Dendritic cell treated with granulocyte-macrophage colony-stimulating factor and Interleukin-4, amounts not matched to agents 40 ng/mL and 50 ng/mL, for 4 days (primary cell): Measurements from ENCODE around the gene NKAIN2.
"Not testable (repeated sequence)": the region's sequence is repeated elsewhere in the genome, so short reads cannot be mapped to it uniquely, and the experiment has no call there.

Experiments
- H3K27ac Mint-ChIP-seq: one replicate; pipeline ENCODE4 v1.8.0; 2022; ENCODE audit warnings: mild to moderate bottlenecking, mixed read lengths
- H3K27me3 Mint-ChIP-seq: one replicate; pipeline ENCODE4 v1.8.0; 2022; ENCODE audit warnings: mild to moderate bottlenecking, mixed read lengths
- H3K36me3 Mint-ChIP-seq: one replicate; pipeline ENCODE4 v1.8.0; 2022; ENCODE audit warnings: low read depth, mixed read lengths
- H3K4me1 Mint-ChIP-seq: one replicate; pipeline ENCODE4 v1.8.0; 2022; ENCODE audit warnings: low read depth, mixed read lengths
- H3K4me3 Mint-ChIP-seq: one replicate; pipeline ENCODE4 v1.8.0; 2022; ENCODE audit warnings: mild to moderate bottlenecking, moderate library complexity, mixed read lengths
- H3K9me3 Mint-ChIP-seq: one replicate; pipeline ENCODE4 v1.8.0; 2022; ENCODE audit warnings: mixed read lengths
- intact Hi-C: fragments of 100-400 bp; cut with micrococcal nuclease; formaldehyde crosslinking; loops from one replicate; pipeline ENCODE4 v1.15.0; 2022

The NKAIN2 gene

DNA sequence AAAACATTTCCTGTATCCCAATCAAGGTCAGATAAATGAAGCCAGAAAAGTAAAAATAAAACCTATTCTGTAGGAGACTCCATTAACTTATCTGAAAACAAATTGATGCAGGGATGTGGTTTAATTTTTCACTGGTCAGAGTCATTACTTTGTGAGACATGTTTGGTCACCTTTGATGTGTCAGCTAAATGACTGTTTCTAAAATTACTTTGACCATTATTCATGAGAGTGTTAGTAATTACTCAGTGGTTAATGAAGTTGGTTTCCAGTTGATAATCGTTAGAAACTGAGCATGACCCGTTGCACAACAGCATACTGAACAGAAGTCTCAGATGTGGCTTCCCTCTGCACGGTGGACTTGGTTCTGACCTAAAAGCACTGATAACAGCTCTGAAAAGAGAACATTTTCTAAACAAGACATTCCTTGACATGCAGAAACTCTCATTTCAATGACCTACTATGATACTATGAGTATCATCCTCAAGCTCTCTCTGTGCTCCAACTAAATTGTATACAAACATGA is 748.1 kb downstream of the NKAIN2 start:
- Mint-ChIP-seq H3K36me3 (no peaks in the 10 kb centered on the region), H3K27me3 (no peaks in the 10 kb centered on the region), H3K27ac (no peak overlapping the region), H3K9me3 (no peaks in the 10 kb centered on the region), H3K4me3 (no peak overlapping the region), H3K4me1 (peaks cover 1% of the 10 kb centered on the region)
- intact Hi-C loops: no loop called here

GRCh38 chr6:124557873-124558272 is 754.2 kb downstream of the NKAIN2 start:
- H3K27ac Mint-ChIP-seq: no peak overlapping the region
- intact Hi-C loops: no loop called here
- H3K4me3 Mint-ChIP-seq: no peak overlapping the region
- no peaks in the 10 kb centered on the region for H3K27me3 Mint-ChIP-seq
- H3K9me3 Mint-ChIP-seq: peaks cover 6% of the 10 kb centered on the region
- no peaks in the 10 kb centered on the region for H3K36me3 Mint-ChIP-seq
- H3K4me1 Mint-ChIP-seq: no peaks in the 10 kb centered on the region

DNA sequence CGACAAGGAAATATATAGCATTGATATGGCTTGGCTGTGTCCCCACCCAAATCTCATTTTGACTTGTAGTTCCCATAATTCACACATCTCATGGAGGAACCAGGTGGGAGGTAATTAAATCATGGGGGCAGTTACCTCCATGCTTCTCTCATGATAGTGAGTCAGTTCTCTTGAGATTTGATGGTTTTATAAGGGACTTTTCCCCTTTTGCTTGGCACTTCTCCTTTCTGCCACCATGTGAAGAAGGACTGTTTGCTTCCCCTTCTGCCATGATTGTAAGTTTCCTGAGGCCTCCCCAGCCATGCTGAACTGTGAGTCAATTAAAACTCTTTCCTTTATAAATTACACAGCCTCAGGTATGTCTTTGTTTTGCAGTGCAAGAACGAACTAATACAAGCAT is 756.4 kb downstream of the NKAIN2 start:
- intact Hi-C loops, H3K4me3 Mint-ChIP-seq, H3K27me3 Mint-ChIP-seq, H3K27ac Mint-ChIP-seq, H3K36me3 Mint-ChIP-seq, H3K4me1 Mint-ChIP-seq: not testable (repeated sequence)
- H3K9me3 Mint-ChIP-seq: peaks cover 21% of the 10 kb centered on the region

DNA sequence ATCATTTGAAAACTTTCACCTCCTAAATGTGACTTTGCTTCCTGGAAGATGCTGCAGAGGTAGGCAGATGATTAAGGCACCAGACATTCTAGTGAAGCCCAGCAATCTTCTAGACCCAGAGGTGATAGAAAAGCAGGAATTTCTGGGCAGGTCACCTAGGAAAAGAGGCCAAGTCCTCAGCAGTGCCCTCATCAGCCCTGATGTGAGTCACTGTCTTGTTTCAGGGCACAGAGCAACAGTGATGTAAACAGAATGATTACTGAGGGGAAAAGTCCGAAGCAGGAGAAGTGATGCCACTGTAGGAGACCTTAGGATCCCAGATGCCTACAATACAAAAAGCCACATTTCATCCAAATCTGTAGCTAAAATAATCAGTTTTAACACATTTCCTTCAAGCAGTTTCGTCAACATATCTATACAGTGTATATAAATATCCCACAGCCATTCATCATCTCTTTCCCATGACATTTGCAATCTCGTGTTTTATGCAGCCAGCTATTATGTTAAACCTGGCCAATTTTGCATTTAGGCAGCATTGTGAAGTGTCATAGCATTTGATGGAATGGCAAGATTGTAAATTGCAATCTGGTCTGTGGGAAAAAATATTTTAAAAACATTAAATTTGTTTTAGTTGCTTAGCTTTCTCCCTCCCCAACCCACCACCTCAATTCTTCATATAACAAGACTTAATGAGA is 757.4 kb downstream of the NKAIN2 start:
- Mint-ChIP-seq H3K36me3 (no peaks in the 10 kb centered on the region), H3K27me3 (no peaks in the 10 kb centered on the region), H3K4me1 (no peaks in the 10 kb centered on the region), H3K9me3 (peaks cover 21% of the 10 kb centered on the region), H3K4me3 (no peak overlapping the region), H3K27ac (no peak overlapping the region)
- intact Hi-C loops: no loop called here

DNA sequence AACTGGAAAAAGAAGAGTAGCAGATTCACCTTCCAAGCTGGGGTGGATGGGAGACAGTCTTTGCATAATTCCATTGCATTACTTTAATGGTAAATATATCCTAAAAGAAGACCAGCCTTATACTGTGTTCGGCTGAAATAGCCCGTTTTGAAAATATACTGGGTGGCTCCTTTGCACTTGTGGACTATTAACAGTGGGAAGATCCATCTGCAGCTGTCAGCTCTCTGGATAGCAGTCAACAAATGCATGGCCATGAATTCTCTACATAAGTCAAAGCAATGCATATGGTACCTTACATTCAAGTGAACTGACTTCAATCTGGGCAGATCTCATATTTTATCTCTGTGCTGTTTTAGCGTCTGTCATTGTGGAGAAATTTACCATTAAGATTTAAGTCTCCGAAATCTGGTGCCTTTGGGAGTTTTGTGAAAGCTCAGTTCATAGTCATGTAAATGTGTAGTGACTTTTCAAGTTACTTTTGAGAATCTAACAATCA is 758.0 kb downstream of the NKAIN2 start:
- intact Hi-C loops: no loop called here
- Mint-ChIP-seq H3K4me3 (no peak overlapping the region), H3K27me3 (no peaks in the 10 kb centered on the region), H3K27ac (no peak overlapping the region), H3K36me3 (no peaks in the 10 kb centered on the region), H3K9me3 (peaks cover 21% of the 10 kb centered on the region), H3K4me1 (no peaks in the 10 kb centered on the region)

GRCh38 chr6:124564125-124564524 is 760.5 kb downstream of the NKAIN2 start:
- H3K36me3 Mint-ChIP-seq, H3K4me1 Mint-ChIP-seq, intact Hi-C loops, H3K4me3 Mint-ChIP-seq, H3K27me3 Mint-ChIP-seq, H3K27ac Mint-ChIP-seq: not testable (repeated sequence)
- peaks cover 25% of the 10 kb centered on the region for H3K9me3 Mint-ChIP-seq

GRCh38 chr6:124567401-124567800 is 763.7 kb downstream of the NKAIN2 start:
- H3K27ac Mint-ChIP-seq: no peak overlapping the region
- peaks cover 52% of the 10 kb centered on the region for H3K9me3 Mint-ChIP-seq
- no peaks in the 10 kb centered on the region for H3K4me1 Mint-ChIP-seq
- H3K27me3 Mint-ChIP-seq: no peaks in the 10 kb centered on the region
- H3K4me3 Mint-ChIP-seq: no peak overlapping the region
- H3K36me3 Mint-ChIP-seq: no peaks in the 10 kb centered on the region
- intact Hi-C loops: no loop called here

DNA sequence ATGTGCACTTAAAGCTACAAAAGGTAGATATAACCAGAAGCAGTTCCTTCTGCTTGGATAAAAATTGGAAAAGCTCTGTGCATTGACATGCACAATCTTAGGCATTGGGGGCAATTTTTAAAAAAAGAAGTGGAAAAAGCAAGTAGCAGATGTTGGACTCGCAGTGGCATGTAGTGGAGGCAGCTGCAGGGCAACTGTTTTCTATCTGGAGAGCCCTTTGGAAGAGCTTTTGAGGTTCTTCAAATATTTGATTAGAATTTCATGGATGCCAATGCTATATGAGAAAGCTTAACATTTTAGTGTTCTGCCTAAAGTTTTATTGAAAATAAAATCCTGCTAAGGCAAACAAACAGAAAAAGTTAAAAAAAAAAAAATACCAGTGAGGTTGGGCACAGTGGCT is 770.3 kb downstream of the NKAIN2 start:
- no peaks in the 10 kb centered on the region for H3K27me3 Mint-ChIP-seq
- no peak overlapping the region for H3K4me3 Mint-ChIP-seq
- no peak overlapping the region for H3K27ac Mint-ChIP-seq
- H3K36me3 Mint-ChIP-seq: no peaks in the 10 kb centered on the region
- peaks cover 35% of the 10 kb centered on the region for H3K9me3 Mint-ChIP-seq
- intact Hi-C loops: no loop called here
- H3K4me1 Mint-ChIP-seq: peaks cover 6% of the 10 kb centered on the region

DNA sequence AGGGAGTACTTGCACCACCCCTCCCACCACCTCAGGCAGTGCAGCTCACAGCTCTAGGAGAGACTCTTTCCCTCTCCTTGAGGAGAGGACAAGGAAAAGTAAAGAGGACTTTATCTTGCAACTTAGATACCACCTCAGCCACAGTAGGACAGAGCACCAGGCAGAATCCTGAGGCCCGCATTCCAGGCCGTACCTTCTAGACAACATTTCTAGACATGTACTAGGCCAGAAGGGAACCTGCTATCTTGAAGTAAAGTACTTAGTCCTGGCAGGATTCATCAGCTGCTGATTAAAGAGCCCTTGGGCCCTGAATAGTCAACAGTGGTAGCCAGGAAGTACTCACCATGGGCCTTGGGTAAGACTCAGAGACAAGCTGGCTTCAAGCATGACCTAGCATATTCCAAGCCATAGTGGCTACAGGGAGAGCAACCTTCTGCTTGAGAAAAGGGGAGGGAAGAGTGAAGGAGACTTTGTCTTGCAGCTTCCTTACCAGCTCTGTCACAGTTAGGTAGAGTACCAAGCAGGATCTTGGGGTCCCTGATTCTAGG is 774.1 kb downstream of the NKAIN2 start:
- intact Hi-C loops: no loop called here
- no peak overlapping the region for H3K27ac Mint-ChIP-seq
- H3K4me3 Mint-ChIP-seq: no peak overlapping the region
- H3K4me1 Mint-ChIP-seq: peaks cover 6% of the 10 kb centered on the region
- no peaks in the 10 kb centered on the region for H3K27me3 Mint-ChIP-seq
- H3K9me3 Mint-ChIP-seq: peaks cover 10% of the 10 kb centered on the region
- H3K36me3 Mint-ChIP-seq: no peaks in the 10 kb centered on the region

DNA sequence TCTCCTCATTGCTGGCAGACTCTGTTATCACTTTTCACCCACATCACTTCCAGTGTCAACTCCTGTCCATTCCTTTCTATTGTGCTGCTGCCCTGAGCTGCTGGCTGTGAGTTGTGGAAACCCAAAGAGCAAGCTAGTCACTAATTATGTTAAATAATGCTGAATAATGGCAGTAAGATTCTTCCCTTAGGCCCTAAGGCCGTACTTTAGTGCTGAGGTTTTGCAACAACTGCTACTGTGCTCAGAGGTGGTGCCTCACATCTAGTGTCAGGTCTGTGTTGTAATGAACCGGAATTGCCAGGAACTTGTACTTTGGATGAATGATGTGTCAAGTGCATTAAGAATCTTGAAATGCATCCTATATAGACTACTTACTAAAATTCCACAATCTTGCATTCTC is 786.3 kb downstream of the NKAIN2 start:
- H3K4me1 Mint-ChIP-seq: no peaks in the 10 kb centered on the region
- no peak overlapping the region for H3K4me3 Mint-ChIP-seq
- no peaks in the 10 kb centered on the region for H3K9me3 Mint-ChIP-seq
- no peak overlapping the region for H3K27ac Mint-ChIP-seq
- H3K36me3 Mint-ChIP-seq: no peaks in the 10 kb centered on the region
- no peaks in the 10 kb centered on the region for H3K27me3 Mint-ChIP-seq
- intact Hi-C loops: no loop called here

DNA sequence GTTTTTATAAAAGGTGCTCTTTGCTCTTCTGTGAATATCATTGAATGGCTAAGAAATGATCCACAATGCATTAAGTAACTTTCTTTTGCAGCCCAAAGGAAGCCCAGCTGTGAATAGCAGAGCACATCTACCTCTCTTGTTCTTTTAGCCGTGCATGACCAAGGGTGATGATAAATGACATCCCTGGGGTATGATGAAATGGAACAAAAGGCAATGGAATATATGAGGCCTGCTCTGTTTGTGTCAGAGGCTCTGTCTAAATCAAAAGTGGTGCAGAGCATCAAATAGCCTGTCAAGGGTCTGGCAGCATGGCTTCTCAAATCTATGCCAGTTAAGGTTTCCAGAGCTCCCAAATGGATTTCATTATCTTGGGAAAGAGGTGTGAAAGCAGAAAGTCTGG is 796.0 kb downstream of the NKAIN2 start:
- no peaks in the 10 kb centered on the region for H3K36me3 Mint-ChIP-seq
- intact Hi-C loops: no loop called here
- H3K9me3 Mint-ChIP-seq: no peaks in the 10 kb centered on the region
- H3K27ac Mint-ChIP-seq: no peak overlapping the region
- no peak overlapping the region for H3K4me3 Mint-ChIP-seq
- H3K27me3 Mint-ChIP-seq: no peaks in the 10 kb centered on the region
- H3K4me1 Mint-ChIP-seq: no peaks in the 10 kb centered on the region

- Mint-ChIP-seq H3K36me3 (no peaks in the 10 kb centered on the region), H3K4me3 (no peak overlapping the region), H3K27me3 (no peaks in the 10 kb centered on the region), H3K27ac (no peak overlapping the region), H3K9me3 (no peaks in the 10 kb centered on the region), H3K4me1 (no peaks in the 10 kb centered on the region)
- intact Hi-C loops: no loop called here
These were observed 801.1 kb downstream of the NKAIN2 start for GRCh38 chr6:124604719-124605118.

DNA sequence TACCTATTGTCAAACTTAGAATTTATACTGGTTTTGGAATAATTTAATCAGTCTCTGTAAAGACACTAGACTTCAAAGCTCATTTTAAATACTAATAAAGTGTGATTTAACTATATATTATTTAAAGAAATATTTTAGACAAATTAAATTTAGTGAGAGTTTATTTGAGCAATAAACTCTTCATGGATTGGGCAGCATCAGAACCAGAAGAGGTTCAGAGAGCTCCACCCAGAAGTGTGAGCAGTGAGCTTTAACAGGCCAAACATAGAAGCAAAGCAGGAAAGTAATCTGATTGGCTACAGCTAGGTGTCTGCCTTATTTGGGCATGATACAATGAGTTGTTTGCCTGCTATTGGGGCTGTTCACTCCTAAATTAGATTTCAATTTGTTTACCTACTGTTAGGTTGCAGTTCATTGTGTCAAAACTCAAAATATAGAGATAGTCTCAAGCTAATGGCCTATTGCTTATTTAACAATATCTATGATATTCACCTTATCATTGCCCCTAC is 803.5 kb downstream of the NKAIN2 start:
- H3K9me3 Mint-ChIP-seq: no peaks in the 10 kb centered on the region
- intact Hi-C loops: no loop called here
- H3K27me3 Mint-ChIP-seq: no peaks in the 10 kb centered on the region
- H3K36me3 Mint-ChIP-seq: no peaks in the 10 kb centered on the region
- no peaks in the 10 kb centered on the region for H3K4me1 Mint-ChIP-seq
- no peak overlapping the region for H3K4me3 Mint-ChIP-seq
- no peak overlapping the region for H3K27ac Mint-ChIP-seq

DNA sequence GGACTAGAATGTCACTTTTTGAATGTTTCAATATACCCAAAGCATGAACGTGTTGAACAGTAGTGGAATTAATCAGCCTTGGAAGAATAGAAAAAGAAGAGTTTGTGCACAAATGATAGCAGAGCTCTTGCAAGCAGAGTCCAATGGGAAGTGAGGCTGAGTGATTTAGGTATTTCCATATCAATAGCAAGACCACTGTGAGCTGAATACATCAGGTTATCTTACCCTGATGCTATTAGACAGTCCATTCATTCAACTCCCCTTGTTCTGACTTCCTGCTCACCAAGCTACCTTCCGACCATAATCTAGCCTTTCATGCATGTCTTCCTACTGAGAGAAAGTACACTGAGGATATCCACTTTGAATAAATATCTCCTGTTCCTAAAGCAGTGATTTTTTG is 809.4 kb downstream of the NKAIN2 start:
- no peak overlapping the region for H3K27ac Mint-ChIP-seq
- intact Hi-C loops: no loop called here
- no peak overlapping the region for H3K4me3 Mint-ChIP-seq
- H3K27me3 Mint-ChIP-seq: no peaks in the 10 kb centered on the region
- no peaks in the 10 kb centered on the region for H3K36me3 Mint-ChIP-seq
- H3K4me1 Mint-ChIP-seq: no peaks in the 10 kb centered on the region
- no peaks in the 10 kb centered on the region for H3K9me3 Mint-ChIP-seq

DNA sequence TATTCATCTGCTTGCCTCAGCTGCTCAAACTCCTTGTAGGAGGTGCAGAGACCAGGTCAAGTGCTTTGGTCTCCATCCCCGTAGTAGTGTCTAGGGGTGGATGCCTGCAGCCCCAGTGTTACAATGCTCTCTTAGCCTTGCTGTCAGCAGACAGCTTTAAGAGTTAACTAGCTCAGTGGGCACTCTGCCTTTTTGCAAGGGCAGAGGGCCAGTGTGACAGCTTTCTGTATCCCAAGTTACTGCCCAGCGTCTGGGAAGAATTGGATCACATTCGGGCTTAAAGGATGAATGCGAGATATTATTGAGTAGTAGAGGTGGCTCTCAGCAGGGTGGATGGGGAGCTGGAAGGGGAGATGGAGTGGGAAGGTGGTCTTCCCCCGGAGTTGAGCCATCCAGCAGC is 818.7 kb downstream of the NKAIN2 start:
- Mint-ChIP-seq H3K27ac (no peak overlapping the region), H3K4me3 (no peak overlapping the region), H3K4me1 (no peaks in the 10 kb centered on the region), H3K9me3 (no peaks in the 10 kb centered on the region), H3K36me3 (no peaks in the 10 kb centered on the region), H3K27me3 (no peaks in the 10 kb centered on the region)
- intact Hi-C loops: no loop called here
